HCT116 (cell line): ENCODE results near the gene RPL13. TPM values are rescaled to one million over a fixed set of nuclear protein-coding genes. Genes with fewer than 3 reads are reported as not detected.
A peak's percentile ranks its signal among the peaks of the same experiment; 100 is the strongest.

ENCODE experiments used
- ATAC-seq: fragments of 200-7000 bp; cut with Tn5 transposase; 2 replicates; pipeline ENCODE4 v1.9.1; 2020; ENCODE audit warnings: mild to moderate bottlenecking, moderate library complexity
- BruUV-seq: library from RNA; stranded (reverse); fragments of 400-500 nt; replicated peaks from 2 replicates; lab custom pipeline; 2021; lab: Mats Ljungman, UMichigan
- CTCF ChIA-PET: fragments of 300-600 bp; sonication (Branson Sonifier 250); formaldehyde crosslinking; loops from one replicate; lab custom pipeline; 2021; ENCODE audit warnings: antibody characterized with exemption; lab: Charles Lee
- POLR2A ChIA-PET: fragments of 300-600, 350-600 bp; sonication (Branson Sonifier 250); formaldehyde crosslinking; loops from one replicate; lab custom pipeline; 2021; ENCODE audit warnings: antibody characterized with exemption; lab: Charles Lee
- RAD21 ChIA-PET, 2 experiments: fragments of 300-600 bp; sonication (Branson Sonifier 250); formaldehyde crosslinking; loops; one replicate each; lab custom pipeline; 2023; ENCODE audit warnings: low total read pairs in 2 of 2; ENCODE audit not compliant: uncharacterized antibody in 2 of 2, unreplicated experiment in 2 of 2, low non-redundant PET in 1 of 2; lab: Charles Lee
- DNase-seq: peaks from one replicate; pipeline ENCODE4 v3.0.0-alpha.2; 2010; ENCODE audit warnings: low read depth, low spot score
- H2AFZ ChIP-seq: fragments of 200-600 bp; shearing (Covaris generic), sonication (generic); 2 replicates; pipeline ENCODE4 v1.6.1; 2017; ENCODE audit warnings: low read depth, mixed run types, mixed read lengths, antibody characterized with exemption, low read length; ENCODE audit not compliant: poor library complexity, severe bottlenecking
- H3K27ac ChIP-seq: 2 replicates; pipeline ENCODE4 v1.5.1; 2012; ENCODE audit warnings: low read depth, low read length
- H3K27me3 ChIP-seq: fragments of 200-600 bp; sonication (generic); 2 replicates; pipeline ENCODE4 v1.6.1; 2016; ENCODE audit warnings: mixed run types, low read length, mixed read lengths; ENCODE audit not compliant: insufficient read depth
- H3K36me3 ChIP-seq, 2 experiments: fragments of 200-500 bp in 1 of 2; fragments of 200-600 bp in 1 of 2; sonication (Bioruptor generic) in 1 of 2; sonication (generic) in 1 of 2; 2 replicates each; pipeline versions ENCODE4 v1.5.1 to v1.6.1; 2014 to 2016; ENCODE audit warnings: low read length in 2 of 2, inconsistent platforms in 1 of 2, mixed read lengths in 1 of 2, mixed run types in 1 of 2; ENCODE audit not compliant: insufficient read depth in 2 of 2, control insufficient read depth in 1 of 2
- H3K4me1 ChIP-seq, 2 experiments: fragments of 200-600 bp in 1 of 2; sonication (generic) in 1 of 2; 2 replicates each; pipeline versions ENCODE4 v1.5.1 to v1.6.1; 2012 to 2017; ENCODE audit warnings: low read length in 2 of 2, inconsistent platforms in 1 of 2, mild to moderate bottlenecking in 1 of 2, mixed read lengths in 1 of 2, mixed run types in 1 of 2, moderate library complexity in 1 of 2; ENCODE audit not compliant: insufficient read depth in 2 of 2, control insufficient read depth in 1 of 2
- H3K4me2 ChIP-seq: fragments of 200-600 bp; sonication (generic); 2 replicates; pipeline ENCODE4 v1.6.1; 2017; ENCODE audit warnings: mixed run types, low read length, mixed read lengths
- H3K4me3 ChIP-seq, 2 experiments: fragments of 200-600 bp in 1 of 2; sonication (generic) in 1 of 2; replicated peaks in 1 of 2; 2 replicates each; pipeline ENCODE4 v1.5.1; 2011 to 2016; ENCODE audit warnings: low read length in 2 of 2, control low read depth in 1 of 2, low read depth in 1 of 2, mild to moderate bottlenecking in 1 of 2, mixed read lengths in 1 of 2, mixed run types in 1 of 2
- H3K79me2 ChIP-seq: fragments of 200-600 bp; sonication (generic); 2 replicates; pipeline ENCODE4 v1.6.1; 2017; ENCODE audit warnings: mild to moderate bottlenecking, mixed run types, low read length, moderate library complexity, mixed read lengths; ENCODE audit not compliant: insufficient read depth
- H3K9ac ChIP-seq: fragments of 200-600 bp; sonication (generic); 2 replicates; pipeline ENCODE4 v1.6.1; 2016; ENCODE audit warnings: low read length, mixed read lengths
- H3K9me2 ChIP-seq: fragments of 200-600 bp; sonication (generic), shearing (Covaris generic); 2 replicates; pipeline ENCODE4 v1.6.1; 2017; ENCODE audit warnings: mixed run types, mild to moderate bottlenecking, moderate library complexity; ENCODE audit not compliant: insufficient read depth
- H3K9me3 ChIP-seq, 2 experiments: fragments of 200-500 bp in 1 of 2; fragments of 200-600 bp in 1 of 2; sonication (Bioruptor generic) in 1 of 2; sonication (generic) in 1 of 2; 2 replicates each; pipeline ENCODE4 v1.6.1; 2014 to 2017; ENCODE audit warnings: low read length in 2 of 2, mixed read lengths in 2 of 2, inconsistent platforms in 1 of 2, low read depth in 1 of 2, mild to moderate bottlenecking in 1 of 2, mixed run types in 1 of 2, moderate library complexity in 1 of 2; ENCODE audit not compliant: control insufficient read depth in 1 of 2, insufficient read depth in 1 of 2
- H4K20me1 ChIP-seq: fragments of 200-600 bp; sonication (generic), shearing (Covaris generic); 2 replicates; pipeline ENCODE4 v1.6.1; 2017; ENCODE audit warnings: mixed run types, mild to moderate bottlenecking, moderate library complexity; ENCODE audit not compliant: insufficient read depth
- CBX3 ChIP-seq: IDR thresholded peaks from 2 replicates; pipeline ENCODE4 v1.6.1; 2012; ENCODE audit warnings: low read depth
- CTCF ChIP-seq, 3 experiments: fragments of 200-600 bp in 1 of 3; sonication (generic) in 1 of 3; IDR thresholded peaks in 2 of 3; conservative IDR thresholded peaks in 1 of 3; 2 replicates each; pipeline ENCODE4 v1.5.1; 2012 to 2017; ENCODE audit warnings: low read depth in 2 of 3, low read length in 2 of 3, antibody characterized with exemption in 1 of 3, borderline replicate concordance in 1 of 3, control low read depth in 1 of 3, mild to moderate bottlenecking in 1 of 3, mixed read lengths in 1 of 3, mixed run types in 1 of 3, moderate library complexity in 1 of 3; ENCODE audit not compliant: insufficient read depth in 1 of 3
- EZH2phosphoT487 ChIP-seq: fragments of 200-600 bp; IDR thresholded peaks from 2 replicates; pipeline ENCODE4 v1.6.1; 2018; ENCODE audit warnings: antibody characterized with exemption, borderline replicate concordance
- JUND ChIP-seq: IDR thresholded peaks from 2 replicates; pipeline ENCODE4 v1.6.1; 2012
- POLR2A ChIP-seq: IDR thresholded peaks from 2 replicates; pipeline ENCODE4 v1.7.0; 2011; ENCODE audit warnings: borderline replicate concordance; ENCODE audit not compliant: insufficient read depth, insufficient read length; ENCODE audit errors: extremely low read depth
- POLR2AphosphoS5 ChIP-seq: IDR thresholded peaks from 2 replicates; pipeline ENCODE4 v1.6.1; 2011; ENCODE audit warnings: mild to moderate bottlenecking, low read depth, low read length, moderate library complexity
- RAD21 ChIP-seq: IDR thresholded peaks from 2 replicates; pipeline ENCODE4 v1.6.1; 2012; ENCODE audit warnings: low read depth, mild to moderate bottlenecking
- SP1 ChIP-seq: IDR thresholded peaks from 2 replicates; pipeline ENCODE4 v1.6.1; 2012; ENCODE audit warnings: low read depth
- SRF ChIP-seq: IDR thresholded peaks from 2 replicates; pipeline ENCODE4 v1.6.1; 2012; ENCODE audit warnings: low read depth
- ZBTB33 ChIP-seq: IDR thresholded peaks from 2 replicates; pipeline ENCODE4 v1.6.1; 2011; ENCODE audit warnings: mild to moderate bottlenecking, low read length, moderate library complexity; ENCODE audit not compliant: insufficient replicate concordance; ENCODE audit errors: extremely low read depth
- ZFX ChIP-seq: fragments of 450-650 bp; IDR thresholded peaks from 2 replicates; pipeline ENCODE4 v1.6.1; 2017
- intact Hi-C: fragments of 100-400 bp; cut with micrococcal nuclease; formaldehyde crosslinking; loops from 2 replicates; pipeline ENCODE4 v1.10.0; 2022
- total RNA-seq: library from RNA; stranded (reverse); gene quantifications from one replicate; pipeline ENCODE4 v1.2.1, GENCODE V29; 2021; ENCODE audit not compliant: unreplicated experiment
- TF ChIP-seq, protein P1 (sequence below): IDR thresholded peaks from 2 replicates; pipeline ENCODE4 v1.6.1; 2012

Gene RPL13
- total RNA-seq, 1 experiment from 2014 or later = 4,404 TPM

DNA sequence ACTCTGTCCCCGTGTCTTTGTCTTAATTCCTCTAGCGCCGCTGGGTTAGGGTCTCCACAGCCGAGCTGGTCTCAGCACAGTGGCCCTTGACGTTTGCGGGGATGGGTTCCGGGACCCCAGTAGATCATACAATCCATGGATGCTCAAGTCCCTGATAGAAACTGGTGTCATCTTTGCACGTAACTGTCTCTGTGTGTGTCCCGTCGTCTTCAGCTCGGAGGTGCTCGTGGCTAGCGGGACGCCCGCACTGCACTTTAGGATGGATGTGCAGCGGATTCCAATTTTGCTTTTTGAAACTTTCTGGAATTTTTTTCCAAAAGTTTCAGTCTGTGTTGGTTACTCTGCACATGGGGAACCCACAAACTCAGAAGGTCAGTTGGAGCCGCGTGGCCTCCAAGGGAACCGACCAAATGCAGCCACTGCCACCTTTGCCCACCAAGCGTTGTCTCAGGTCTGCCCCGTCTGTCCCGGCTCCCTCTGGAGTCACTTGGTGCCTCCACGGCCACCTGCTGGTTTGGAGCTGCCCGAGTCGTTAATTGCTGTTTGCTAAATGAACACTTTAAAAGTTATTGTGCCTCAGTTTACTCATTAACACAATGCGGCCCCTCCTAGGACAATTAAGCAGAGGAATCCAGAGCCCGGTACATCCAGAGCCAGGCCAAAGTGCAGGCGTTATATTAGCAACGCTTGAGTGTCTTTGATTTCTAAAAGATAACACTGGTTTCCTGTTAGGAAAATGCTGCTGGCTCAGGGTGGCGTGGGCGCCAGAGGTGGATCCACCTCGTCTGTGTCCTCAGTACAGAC lies 47.7 kb downstream of the RPL13 start:
- Histone ChIP-seq H3K9ac (no peak overlapping the region), H3K27me3 (no peaks in the 10 kb centered on the region), H3K9me3 (no peaks in the 10 kb centered on the region), H3K4me2 (peak overlapping the region; percentile 69), H3K4me1 (peaks cover 16 to 36% of the 10 kb centered on the region in 2 experiments), H3K36me3 (no peaks in the 10 kb centered on the region), H2AFZ (peak overlapping the region; percentile 82), H4K20me1 (no peaks in the 10 kb centered on the region), H3K9me2 (no peaks in the 10 kb centered on the region), H3K79me2 (no peaks in the 10 kb centered on the region), H3K27ac (no peak overlapping the region)
- ChIA-PET RAD21 (no interaction called here), POLR2A (interaction anchor here (1.1 kb wide), 1 partner anchor 25 kb away, joined by 3 read pairs; no protein-coding TSS in a partner anchor), CTCF (interaction anchor here (1.0 to 1.5 kb wide), 4 partner anchors 8 to 25 kb away, joined by 3 to 10 read pairs (median 4); no protein-coding TSS in a partner anchor)
- ATAC-seq (0 out of 2 replicates have a peak, but pooled peaks have one; percentile 1), DNase-seq (no peak)
- BruUV-seq = no TSS peak
- TF ChIP-seq, protein P1, sequence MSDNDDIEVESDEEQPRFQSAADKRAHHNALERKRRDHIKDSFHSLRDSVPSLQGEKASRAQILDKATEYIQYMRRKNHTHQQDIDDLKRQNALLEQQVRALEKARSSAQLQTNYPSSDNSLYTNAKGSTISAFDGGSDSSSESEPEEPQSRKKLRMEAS = no peak
- TF ChIP-seq CTCF (IDR thresholded peaks at IDR 0.05 in 2 of 3, conservative IDR thresholded peaks at IDR 0.05 in 1 of 3; ENCODE audit: borderline replicate concordance in 1 of 3, insufficient read depth in 1 of 3, low read depth in 2 of 3, low read length in 2 of 3) = peak in 1 of 3 experiments; percentile 12; a peak in 1 of 6 replicates
- TF ChIP-seq, all 23 proteins: peak for 1
- intact Hi-C loops = no loop called here
- no peak overlapping the region for H3K4me3 ChIP-seq

DNA sequence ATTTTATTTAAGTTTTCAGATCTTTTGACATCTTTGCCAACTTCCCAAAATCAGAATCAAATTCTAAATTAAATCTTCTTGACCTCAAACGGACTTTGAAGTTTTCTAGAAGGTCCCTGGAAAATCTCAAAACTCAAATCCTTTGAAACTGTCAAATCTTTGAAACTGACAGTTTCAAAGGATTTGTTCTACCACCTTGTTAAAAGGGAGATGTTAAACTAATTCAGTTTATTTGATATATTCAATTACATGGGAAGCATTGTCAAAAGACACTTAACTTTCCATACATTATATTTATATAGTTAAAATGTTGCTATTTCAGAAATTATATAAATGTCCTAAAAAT lies 49.6 kb downstream of the RPL13 start:
- BruUV-seq = no TSS peak
- ChIA-PET POLR2A (no interaction called here), CTCF (interaction anchor here (1.5 kb wide), 1 partner anchor 10 kb away, joined by 10 read pairs; no protein-coding TSS in a partner anchor), RAD21 (no interaction called here)
- Histone ChIP-seq H3K9me3 (no peaks in the 10 kb centered on the region), H3K36me3 (no peaks in the 10 kb centered on the region), H3K4me1 (peaks cover 15 to 34% of the 10 kb centered on the region in 2 experiments), H3K4me3 (no peak overlapping the region), H3K9me2 (no peaks in the 10 kb centered on the region), H2AFZ (peak overlapping the region; percentile 82), H3K4me2 (peak overlapping the region; percentile 69), H3K9ac (no peak overlapping the region), H3K27ac (no peak overlapping the region), H4K20me1 (no peaks in the 10 kb centered on the region), H3K27me3 (no peaks in the 10 kb centered on the region), H3K79me2 (no peaks in the 10 kb centered on the region)
- ATAC-seq (no peak), DNase-seq (no peak)
- intact Hi-C loops = no loop called here
- no peak for TF ChIP-seq POLR2AphosphoS5
- no peak for TF ChIP-seq ZFX
- TF ChIP-seq POLR2A = no peak
- TF ChIP-seq SRF = no peak
- no peak for TF ChIP-seq JUND
- TF ChIP-seq RAD21 = no peak
- no peak for TF ChIP-seq CBX3
- TF ChIP-seq SP1 = no peak
- no peak for TF ChIP-seq CTCF (IDR thresholded peaks at IDR 0.05 in 2 of 3, conservative IDR thresholded peaks at IDR 0.05 in 1 of 3; ENCODE audit: borderline replicate concordance in 1 of 3, insufficient read depth in 1 of 3, low read depth in 2 of 3, low read length in 2 of 3)
- TF ChIP-seq ZBTB33 = no peak
- TF ChIP-seq EZH2phosphoT487 = no peak
